PC-9 (cell line): ENCODE measurements around the gene ATP10A.

Experiments
- EZH2 ChIP-seq: fragments of 200-600 bp; sonication (generic); IDR thresholded peaks from 2 replicates; pipeline ENCODE4 v1.8.0; 2017; ENCODE audit warnings: antibody characterized with exemption, low read depth
- TF ChIP-seq, protein P1 (sequence below): fragments of 200-600 bp; sonication (generic); conservative IDR thresholded peaks from 2 replicates; pipeline ENCODE4 v1.6.1; 2017; ENCODE audit warnings: mixed run types, antibody characterized with exemption, mild to moderate bottlenecking, moderate library complexity

DNA sequence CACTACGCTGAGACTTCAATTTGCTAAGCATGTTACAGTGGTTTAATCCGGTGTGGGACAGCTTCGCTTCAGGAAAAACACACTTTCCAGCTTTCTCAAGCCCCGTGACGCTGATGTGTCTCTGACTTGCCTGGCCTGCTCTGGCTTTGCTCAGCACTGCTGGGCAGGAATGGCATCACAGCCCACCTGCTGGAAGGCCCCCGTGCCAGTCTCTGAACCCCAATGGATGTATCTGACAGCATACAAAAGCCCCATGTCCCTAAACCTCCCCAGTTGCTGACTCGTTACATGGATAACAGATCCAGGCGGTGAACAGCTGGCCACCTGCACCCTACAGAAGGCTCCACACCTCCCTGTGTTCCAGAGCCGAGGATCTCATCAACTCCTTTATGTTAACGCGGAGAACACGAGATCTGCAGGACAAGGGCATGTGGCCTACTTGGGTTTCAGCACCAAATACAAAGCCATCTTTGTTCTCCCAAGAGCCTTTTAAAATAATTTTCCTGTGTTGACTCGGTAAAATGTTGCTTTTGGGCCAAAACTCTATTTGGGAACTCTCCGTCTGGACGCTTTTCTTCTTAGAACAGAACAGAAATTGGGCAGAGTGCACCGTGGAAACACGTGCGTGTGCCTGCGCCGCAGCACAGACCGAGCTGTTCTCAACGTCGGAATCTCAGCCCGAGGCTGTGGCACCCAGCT, 61.4 kb downstream of the ATP10A start:
- TF ChIP-seq, protein P1, sequence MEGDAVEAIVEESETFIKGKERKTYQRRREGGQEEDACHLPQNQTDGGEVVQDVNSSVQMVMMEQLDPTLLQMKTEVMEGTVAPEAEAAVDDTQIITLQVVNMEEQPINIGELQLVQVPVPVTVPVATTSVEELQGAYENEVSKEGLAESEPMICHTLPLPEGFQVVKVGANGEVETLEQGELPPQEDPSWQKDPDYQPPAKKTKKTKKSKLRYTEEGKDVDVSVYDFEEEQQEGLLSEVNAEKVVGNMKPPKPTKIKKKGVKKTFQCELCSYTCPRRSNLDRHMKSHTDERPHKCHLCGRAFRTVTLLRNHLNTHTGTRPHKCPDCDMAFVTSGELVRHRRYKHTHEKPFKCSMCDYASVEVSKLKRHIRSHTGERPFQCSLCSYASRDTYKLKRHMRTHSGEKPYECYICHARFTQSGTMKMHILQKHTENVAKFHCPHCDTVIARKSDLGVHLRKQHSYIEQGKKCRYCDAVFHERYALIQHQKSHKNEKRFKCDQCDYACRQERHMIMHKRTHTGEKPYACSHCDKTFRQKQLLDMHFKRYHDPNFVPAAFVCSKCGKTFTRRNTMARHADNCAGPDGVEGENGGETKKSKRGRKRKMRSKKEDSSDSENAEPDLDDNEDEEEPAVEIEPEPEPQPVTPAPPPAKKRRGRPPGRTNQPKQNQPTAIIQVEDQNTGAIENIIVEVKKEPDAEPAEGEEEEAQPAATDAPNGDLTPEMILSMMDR = no peak
- TF ChIP-seq EZH2 = no peak
